Large intestine (tissue), 3 donors: ENCODE data around the gene LRRC27. TPM values are rescaled to one million over a fixed set of nuclear protein-coding genes. Genes with fewer than 3 reads are reported as not detected.

ENCODE experiments used
- DNase-seq, 2 donors: peaks; one replicate each; pipeline versions ENCODE4 v3.0.0 to v3.0.0-alpha.2; 2013
- H3K27ac ChIP-seq: one replicate; pipeline ENCODE4 v1.5.1; 2013; ENCODE audit warnings: low read length
- H3K27me3 ChIP-seq: 2 replicates; pipeline ENCODE4 v1.6.1; 2013; ENCODE audit warnings: low read length; ENCODE audit not compliant: control insufficient read depth, insufficient read depth
- H3K36me3 ChIP-seq: 2 replicates; pipeline ENCODE4 v1.6.1; 2013; ENCODE audit warnings: low read length; ENCODE audit not compliant: control insufficient read depth, insufficient read depth
- H3K4me1 ChIP-seq: one replicate; pipeline ENCODE4 v1.6.1; 2013; ENCODE audit warnings: low read length; ENCODE audit not compliant: control insufficient read depth, insufficient read depth
- H3K4me3 ChIP-seq: one replicate; pipeline ENCODE4 v1.5.1; 2013; ENCODE audit warnings: low read length
- H3K9me3 ChIP-seq: one replicate; pipeline ENCODE4 v1.6.1; 2013; ENCODE audit warnings: mild to moderate bottlenecking, low read depth, low read length, moderate library complexity; ENCODE audit not compliant: control insufficient read depth
- WGBS: methylation state at CpG from one replicate; pipeline ENCODE4 v1.1.5; 2013; ENCODE audit warnings: low lambda C conversion rate; ENCODE audit not compliant: insufficient coverage; 5-methylcytosine and 5-hydroxymethylcytosine counted together
- polyA plus RNA-seq: library from polyadenylated mRNA; unstranded; fragments of 120-200 nt; gene quantifications from one replicate; pipeline ENCODE4 v1.2.1, GENCODE V29; 2013

LRRC27 gene
- polyA plus RNA-seq, 1 donor: 20.7 TPM

DNA sequence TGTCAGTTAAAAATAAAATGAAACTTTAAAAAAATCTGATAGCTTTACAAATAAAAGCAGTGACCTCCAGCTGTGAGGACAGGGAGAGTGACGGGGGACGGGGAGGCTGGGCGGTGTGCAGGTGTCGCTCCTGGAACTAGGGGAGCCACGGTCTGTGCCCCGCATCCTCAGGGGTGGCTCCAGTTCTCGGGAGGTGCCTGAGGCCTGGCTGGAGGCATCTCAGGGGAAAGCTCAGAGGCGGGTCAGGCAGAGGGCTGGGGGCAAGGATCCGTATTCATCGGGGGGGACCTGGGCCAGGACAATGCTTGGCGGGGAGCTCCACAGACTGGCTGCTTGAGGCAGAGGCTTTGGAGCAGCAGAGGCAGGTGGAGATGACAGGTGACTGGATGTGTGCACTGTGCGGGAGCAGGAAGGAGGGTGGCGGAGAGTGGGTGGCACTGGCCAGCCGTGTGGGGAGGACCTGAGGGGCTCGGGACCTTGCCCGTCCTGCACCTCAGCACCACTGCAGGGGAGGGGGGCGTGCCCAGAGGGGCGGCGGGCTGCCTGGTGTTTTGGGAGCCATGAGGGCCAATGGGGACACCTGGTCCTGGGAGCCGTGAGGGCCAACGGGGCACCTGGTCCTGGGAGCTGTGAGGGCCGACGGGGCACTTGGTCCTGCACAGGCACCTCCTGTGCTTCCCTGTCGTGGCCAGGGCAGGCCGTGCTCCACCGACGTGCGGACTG is 78.2 kb downstream of the LRRC27 start:
- Histone ChIP-seq H3K4me1 (peaks cover 82% of the 10 kb centered on the region), H3K36me3 (peaks cover 34% of the 10 kb centered on the region), H3K27me3 (no peaks in the 10 kb centered on the region), H3K9me3 (peaks cover 6% of the 10 kb centered on the region), H3K4me3 (no peak overlapping the region), H3K27ac (no peak overlapping the region)
- no peak for DNase-seq
- no CpG with 5 or more reads among the region's 28 CpGs for WGBS

DNA sequence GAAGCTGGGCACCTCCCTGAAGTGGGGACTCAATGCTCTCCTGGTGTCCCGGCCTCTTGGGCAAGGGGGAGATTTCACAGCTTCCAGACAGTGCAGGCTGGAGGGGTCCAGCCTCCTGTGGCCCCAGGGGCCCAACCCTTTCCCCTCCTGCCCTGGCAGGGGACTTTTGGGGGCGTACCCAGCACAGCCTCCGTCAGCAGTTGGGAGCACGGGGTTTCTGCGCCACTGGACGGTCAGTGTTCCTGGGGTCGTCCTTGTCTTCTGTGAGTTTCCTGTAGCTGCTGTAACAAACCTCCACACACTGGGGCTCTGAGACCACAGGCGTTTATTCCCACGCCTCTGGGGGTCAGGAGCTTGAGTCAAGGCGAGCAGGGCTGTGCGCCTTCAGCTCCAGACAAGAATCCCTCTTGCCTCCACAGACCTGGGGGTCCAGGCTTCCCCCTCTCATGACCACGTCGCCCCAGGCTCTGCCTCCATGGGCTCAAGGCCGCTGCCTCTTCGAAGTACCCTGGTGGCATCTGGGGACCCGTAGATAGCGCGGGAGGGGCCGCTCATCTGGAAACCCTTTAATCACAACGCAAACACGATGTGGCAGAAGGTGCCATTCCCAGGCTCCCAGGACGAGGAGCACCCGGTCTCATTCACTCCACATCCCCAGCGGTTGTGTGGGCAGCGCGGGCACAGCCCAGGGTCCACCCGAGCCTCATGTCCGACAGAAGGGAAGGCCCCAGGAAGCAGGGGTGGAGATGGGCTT is 79.0 kb downstream of the LRRC27 start:
- peaks cover 30% of the 10 kb centered on the region for H3K36me3 ChIP-seq
- no peaks in the 10 kb centered on the region for H3K27me3 ChIP-seq
- peaks cover 1% of the 10 kb centered on the region for H3K9me3 ChIP-seq
- no CpG with 5 or more reads among the region's 28 CpGs for WGBS
- peaks cover 82% of the 10 kb centered on the region for H3K4me1 ChIP-seq
- no peak overlapping the region for H3K4me3 ChIP-seq
- DNase-seq: no peak
- H3K27ac ChIP-seq: peak overlapping the region; percentile 88

- Histone ChIP-seq H3K9me3 (peaks cover 6% of the 10 kb centered on the region), H3K27me3 (no peaks in the 10 kb centered on the region), H3K4me1 (peaks cover 80% of the 10 kb centered on the region), H3K27ac (peak overlapping the region; percentile 88), H3K4me3 (no peak overlapping the region), H3K36me3 (peaks cover 23% of the 10 kb centered on the region)
- peak in 1 of 2 donors; percentile 78 for DNase-seq
- no CpG with 5 or more reads among the region's 23 CpGs for WGBS
Measured at GRCh38 chr10:132411561-132412253, 79.7 kb downstream of the LRRC27 start.

GRCh38 chr10:132412316-132413192 is 80.6 kb downstream of the LRRC27 start:
- H3K36me3 ChIP-seq: peaks cover 23% of the 10 kb centered on the region
- peak overlapping the region; percentile 88 for H3K27ac ChIP-seq
- no peak overlapping the region for H3K4me3 ChIP-seq
- H3K9me3 ChIP-seq: peaks cover 6% of the 10 kb centered on the region
- H3K4me1 ChIP-seq: peaks cover 74% of the 10 kb centered on the region
- DNase-seq: no peak
- 85% methylated on average over 5 of the region's 29 CpGs for WGBS
- no peaks in the 10 kb centered on the region for H3K27me3 ChIP-seq

DNA sequence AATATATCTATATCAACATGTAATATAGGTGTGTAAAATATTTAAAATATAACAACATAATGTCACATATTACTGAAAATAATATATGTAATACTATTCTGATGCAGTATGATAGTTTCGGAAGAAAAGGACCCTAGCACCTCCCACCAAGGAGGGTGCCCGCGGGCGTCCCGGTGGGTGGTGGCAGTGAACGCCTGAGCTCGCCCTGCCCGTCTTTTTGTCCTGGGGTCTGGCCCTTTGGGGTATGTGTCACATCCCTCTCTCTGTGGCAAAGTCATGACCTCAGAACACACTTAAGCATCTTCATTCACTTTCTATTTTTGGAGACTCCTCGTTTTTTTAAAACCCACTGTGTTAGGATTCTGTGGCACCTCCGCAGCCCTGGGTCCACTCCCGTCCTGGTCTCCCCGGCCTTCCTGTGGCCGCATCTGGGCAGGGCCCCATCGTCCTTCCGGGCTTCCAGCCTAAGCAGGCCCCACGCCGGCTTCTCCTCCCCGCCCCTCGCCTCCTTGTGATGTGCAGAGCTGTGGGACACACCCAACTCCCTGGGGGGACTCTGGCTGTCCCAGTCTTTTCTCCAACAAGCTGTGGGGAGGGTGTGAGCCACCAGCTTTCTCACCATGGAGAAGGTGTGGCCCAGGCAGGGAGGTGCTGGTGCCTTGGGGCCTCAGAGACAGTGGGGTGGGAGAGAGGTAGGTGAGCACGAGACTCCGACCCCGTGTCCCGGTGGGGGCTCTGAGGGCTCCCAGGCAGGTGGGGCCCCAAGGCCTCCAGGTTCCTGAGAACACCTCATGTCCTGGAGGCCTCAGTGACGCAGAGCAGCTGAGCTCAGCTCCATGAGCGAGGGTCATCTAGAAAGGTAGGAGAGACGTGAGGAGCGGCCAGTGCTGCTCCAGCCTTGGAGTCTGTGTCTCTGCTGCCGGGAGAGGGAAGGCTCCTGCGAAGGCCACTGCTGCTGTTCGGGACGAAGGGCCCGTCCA is 81.5 kb downstream of the LRRC27 start:
- WGBS: 40% methylated on average over 1 of the region's 32 CpGs
- Histone ChIP-seq H3K27me3 (no peaks in the 10 kb centered on the region), H3K4me3 (peak overlapping the region; percentile 5), H3K36me3 (peaks cover 26% of the 10 kb centered on the region), H3K4me1 (peaks cover 76% of the 10 kb centered on the region), H3K27ac (peak overlapping the region; percentile 88), H3K9me3 (peaks cover 8% of the 10 kb centered on the region)
- DNase-seq: peak; percentile 90 to 95

- Histone ChIP-seq H3K27me3 (no peaks in the 10 kb centered on the region), H3K36me3 (peaks cover 26% of the 10 kb centered on the region), H3K27ac (peak overlapping the region; percentile 88), H3K4me1 (peaks cover 74% of the 10 kb centered on the region), H3K4me3 (peak overlapping the region; percentile 5), H3K9me3 (peaks cover 8% of the 10 kb centered on the region)
- no peak for DNase-seq
- WGBS: no CpG with 5 or more reads among the region's 21 CpGs
Measured at GRCh38 chr10:132414402-132415016, 82.5 kb downstream of the LRRC27 start.

DNA sequence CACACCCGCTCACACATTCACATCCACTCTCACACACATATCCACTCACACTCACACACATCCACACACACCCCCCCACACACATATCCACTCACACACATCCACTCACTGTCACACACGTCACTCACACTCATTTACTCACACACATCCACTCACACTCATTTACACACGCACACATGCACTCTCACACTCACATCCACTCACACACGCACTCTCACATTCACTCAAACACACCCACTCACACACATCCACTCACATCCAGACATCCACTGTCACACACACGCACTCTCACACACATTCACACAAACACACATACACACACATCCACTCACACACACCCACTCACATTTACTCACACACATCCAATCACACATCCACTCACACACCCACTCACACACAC is 83.3 kb downstream of the LRRC27 start:
- peaks cover 76% of the 10 kb centered on the region for H3K4me1 ChIP-seq
- H3K9me3 ChIP-seq: peaks cover 8% of the 10 kb centered on the region
- peaks cover 23% of the 10 kb centered on the region for H3K36me3 ChIP-seq
- no peak for DNase-seq
- H3K27me3 ChIP-seq: no peaks in the 10 kb centered on the region
- no peak overlapping the region for H3K4me3 ChIP-seq
- H3K27ac ChIP-seq: peak overlapping the region; percentile 88
- WGBS: 91% methylated on average over 5 of the region's 5 CpGs

- Histone ChIP-seq H3K4me1 (peaks cover 76% of the 10 kb centered on the region), H3K4me3 (no peak overlapping the region), H3K27ac (no peak overlapping the region), H3K36me3 (peaks cover 19% of the 10 kb centered on the region), H3K9me3 (peaks cover 8% of the 10 kb centered on the region), H3K27me3 (no peaks in the 10 kb centered on the region)
- 100% methylated on average over 3 of the region's 22 CpGs for WGBS
- DNase-seq: no peak
Measured at GRCh38 chr10:132415956-132416355, 84.0 kb downstream of the LRRC27 start.
